EH (cell line): ENCODE data around the gene LAMP5.

Experiments
- DNase-seq: peaks from one replicate; pipeline ENCODE4 v3.0.0-alpha.2; 2015; ENCODE audit warnings: low read depth

LAMP5 gene

GRCh38 chr20:9500121-9500520 is 14.3 kb upstream of the LAMP5 start:
- no peak for DNase-seq

- DNase-seq: no peak
Measured at GRCh38 chr20:9501473-9501872, 12.9 kb upstream of the LAMP5 start.

- peak; percentile 50 for DNase-seq
Measured at GRCh38 chr20:9503526-9504245, 10.7 kb upstream of the LAMP5 start.

- DNase-seq: no peak
Measured at GRCh38 chr20:9506280-9506821, 8.0 kb upstream of the LAMP5 start.

GRCh38 chr20:9506964-9507369 is 7.4 kb upstream of the LAMP5 start:
- DNase-seq: no peak

- no peak for DNase-seq
Measured at GRCh38 chr20:9507544-9508239, 6.7 kb upstream of the LAMP5 start.

- DNase-seq: no peak
Measured at GRCh38 chr20:9508240-9508661, 6.1 kb upstream of the LAMP5 start.

GRCh38 chr20:9508696-9509178 is 5.7 kb upstream of the LAMP5 start:
- no peak for DNase-seq

- no peak for DNase-seq
Measured at GRCh38 chr20:9509246-9509645, 5.1 kb upstream of the LAMP5 start.

GRCh38 chr20:9510911-9511310 is 3.5 kb upstream of the LAMP5 start:
- no peak for DNase-seq

GRCh38 chr20:9514072-9514460 is 324 bp upstream of the LAMP5 start:
- no peak for DNase-seq

GRCh38 chr20:9515214-9515585 is 810 bp downstream of the LAMP5 start:
- no peak for DNase-seq

- no peak for DNase-seq
Measured at GRCh38 chr20:9515741-9516233, 1.4 kb downstream of the LAMP5 start.

- DNase-seq: peak; percentile 49
Measured at GRCh38 chr20:9516234-9516871, 2.0 kb downstream of the LAMP5 start.

GRCh38 chr20:9517297-9518162 is 3.1 kb downstream of the LAMP5 start:
- no peak for DNase-seq

- DNase-seq: no peak
Measured at GRCh38 chr20:9518576-9519175, 4.3 kb downstream of the LAMP5 start.

GRCh38 chr20:9520086-9520485 is 5.7 kb downstream of the LAMP5 start:
- no peak for DNase-seq

GRCh38 chr20:9523636-9524035 is 9.2 kb downstream of the LAMP5 start:
- no peak for DNase-seq

GRCh38 chr20:9531581-9531980 is 17.2 kb downstream of the LAMP5 start:
- DNase-seq: no peak

GRCh38 chr20:9532069-9532838 is 17.9 kb downstream of the LAMP5 start:
- peak; percentile 38 for DNase-seq
